HepG2 (cell line): ENCODE results near the gene FAM163A. TPM values are rescaled to one million over a fixed set of nuclear protein-coding genes. Genes with fewer than 3 reads are reported as not detected.

Experiments
- ATAC-seq: fragments of 200-7000 bp; cut with Tn5 transposase; 3 replicates; pipeline ENCODE4 v1.9.1; 2020; ENCODE audit warnings: mild to moderate bottlenecking, moderate library complexity
- BruUV-seq: library from RNA; stranded (reverse); fragments of 400-500 nt; replicated peaks from 2 replicates; lab custom pipeline; 2021; lab: Mats Ljungman, UMichigan
- CTCF ChIA-PET: fragments of 300-600 bp; formaldehyde crosslinking; extraction: SDS; loops from one replicate; lab custom pipeline; 2021; ENCODE audit warnings: low total read pairs, inconsistent platforms, low intra/inter-chr PET ratio; lab: Yijun Ruan, JAX
- POLR2A ChIA-PET: fragments of 350-600 bp; sonication (Branson Sonifier 250); formaldehyde crosslinking; loops from one replicate; lab custom pipeline; 2020; ENCODE audit warnings: antibody characterized with exemption, inconsistent platforms; lab: Yijun Ruan, JAX
- DNase-seq: peaks from one replicate; pipeline ENCODE4 v3.0.0-alpha.2; 2015; ENCODE audit warnings: low spot score
- FAIRE-seq: peaks from 3 replicates; lab custom pipeline; 2011; peaks lifted over from hg19 to GRCh38; lab: Jason Lieb, UNC
- H2AFZ ChIP-seq: one replicate; pipeline ENCODE4 v1.6.1; 2011; ENCODE audit warnings: low read length, inconsistent platforms
- H3K27ac ChIP-seq: fragments of 300-600 bp; 3 replicates; pipeline ENCODE4 v1.8.0; 2011; ENCODE audit warnings: mixed run types, mild to moderate bottlenecking, mixed read lengths, low read length, inconsistent platforms; ENCODE audit not compliant: insufficient read depth; ENCODE audit errors: extremely low read length
- H3K27me3 ChIP-seq, 2 experiments: fragments of 200-600 bp in 1 of 2; 2 replicates in 1 of 2; 3 replicates in 1 of 2; pipeline versions ENCODE4 v1.6.0 to v1.8.0; 2011; ENCODE audit warnings: low read length in 2 of 2, mild to moderate bottlenecking in 2 of 2, moderate library complexity in 2 of 2, inconsistent platforms in 1 of 2; ENCODE audit not compliant: insufficient read depth in 2 of 2, control insufficient read depth in 1 of 2
- H3K36me3 ChIP-seq, 2 experiments: fragments of 200-600 bp in 1 of 2; replicated peaks in 1 of 2; 2 replicates in 1 of 2; 3 replicates in 1 of 2; pipeline versions ENCODE4 v1.5.1 to v1.8.0; 2011; ENCODE audit warnings: low read length in 2 of 2, inconsistent platforms in 1 of 2; ENCODE audit not compliant: insufficient read depth in 2 of 2, control insufficient read depth in 1 of 2
- H3K4me1 ChIP-seq: 2 replicates; pipeline ENCODE4 v1.5.1; 2012; ENCODE audit warnings: low read length, inconsistent platforms; ENCODE audit not compliant: insufficient read depth
- H3K4me2 ChIP-seq: 2 replicates; pipeline ENCODE4 v1.6.0; 2011; ENCODE audit warnings: low read depth, low read length, inconsistent platforms
- H3K4me3 ChIP-seq, 3 experiments: fragments of 200-600 bp in 1 of 3; sonication (generic), shearing (Covaris generic) in 1 of 3; replicated peaks in 1 of 3; 2 replicates each; pipeline ENCODE4 v1.5.1; 2011 to 2016; ENCODE audit warnings: low read length in 3 of 3, inconsistent platforms in 2 of 3, low read depth in 2 of 3, mild to moderate bottlenecking in 2 of 3, control low read depth in 1 of 3, mixed read lengths in 1 of 3; ENCODE audit not compliant: insufficient read depth in 1 of 3
- H3K79me2 ChIP-seq: one replicate; pipeline ENCODE4 v1.6.1; 2011; ENCODE audit warnings: low read length, inconsistent platforms; ENCODE audit not compliant: insufficient read depth
- H3K9ac ChIP-seq: 2 replicates; pipeline ENCODE4 v1.6.0; 2011; ENCODE audit warnings: mild to moderate bottlenecking, low read depth, low read length, inconsistent platforms; ENCODE audit not compliant: insufficient read depth
- H3K9me3 ChIP-seq: 2 replicates; pipeline ENCODE4 v1.5.1; 2012; ENCODE audit warnings: mild to moderate bottlenecking, low read length
- H4K20me1 ChIP-seq: 2 replicates; pipeline ENCODE4 v1.6.0; 2011; ENCODE audit warnings: inconsistent platforms, mild to moderate bottlenecking, low read length, moderate library complexity; ENCODE audit not compliant: insufficient read depth
- CHD4 ChIP-seq: fragments of 200-600 bp; sonication (generic); IDR thresholded peaks from 2 replicates; pipeline ENCODE4 v1.7.0; 2017; ENCODE audit warnings: mild to moderate bottlenecking, low read length, borderline replicate concordance
- GLI4 ChIP-seq: sonication (generic); formaldehyde crosslinking; IDR thresholded peaks from 2 replicates; pipeline ENCODE4 v1.5.1; 2020; ENCODE audit warnings: missing genetic modification reagents, mild to moderate bottlenecking, moderate library complexity, borderline replicate concordance
- JDP2 ChIP-seq: sonication (generic); formaldehyde crosslinking; IDR thresholded peaks from 2 replicates; pipeline ENCODE4 v1.8.1; 2022; ENCODE audit warnings: missing genetic modification reagents, borderline replicate concordance
- MEIS2 ChIP-seq: sonication (generic); formaldehyde crosslinking; IDR thresholded peaks from 2 replicates; pipeline ENCODE4 v1.9.0; 2021; ENCODE audit warnings: mild to moderate bottlenecking, missing genetic modification reagents
- NBN ChIP-seq: fragments of 450-650 bp; conservative IDR thresholded peaks from 2 replicates; pipeline ENCODE4 v1.6.1; 2017
- NR3C1 ChIP-seq: sonication (generic); formaldehyde crosslinking; IDR thresholded peaks from 2 replicates; pipeline ENCODE4 v1.4.0; 2020; ENCODE audit warnings: missing genetic modification reagents
- SNAI1 ChIP-seq: sonication (generic); formaldehyde crosslinking; IDR thresholded peaks from 2 replicates; pipeline ENCODE4 v1.5.0; 2020; ENCODE audit warnings: mild to moderate bottlenecking, missing genetic modification reagents, borderline replicate concordance
- TBX3 ChIP-seq: fragments of 450-650 bp; IDR thresholded peaks from 2 replicates; pipeline ENCODE4 v1.6.1; 2017; ENCODE audit warnings: antibody characterized with exemption, mild to moderate bottlenecking, inconsistent platforms, borderline replicate concordance
- ZNF274 ChIP-seq: sonication (generic); formaldehyde crosslinking; IDR thresholded peaks from 2 replicates; pipeline ENCODE4 v1.5.1; 2020; ENCODE audit warnings: mild to moderate bottlenecking, missing genetic modification reagents
- ZNF350 ChIP-seq: sonication (generic); formaldehyde crosslinking; IDR thresholded peaks from 2 replicates; pipeline ENCODE4 v1.4.0; 2020; ENCODE audit warnings: mild to moderate bottlenecking, low read depth, missing genetic modification reagents, borderline replicate concordance
- ZNF619 ChIP-seq: sonication (generic); formaldehyde crosslinking; IDR thresholded peaks from 2 replicates; pipeline ENCODE4 v1.4.0; 2020; ENCODE audit warnings: mild to moderate bottlenecking, missing genetic modification reagents
- ZNF879 ChIP-seq: sonication (generic); formaldehyde crosslinking; IDR thresholded peaks from 2 replicates; pipeline ENCODE4 v1.8.1; 2023; ENCODE audit warnings: missing genetic modification reagents
- WGBS: methylation state at CpG from one replicate; pipeline ENCODE4 v1.1.6; 2017; ENCODE audit warnings: low lambda C conversion rate; 5-methylcytosine and 5-hydroxymethylcytosine counted together
- in situ Hi-C: cut with HindIII; loops from 2 replicates; pipeline ENCODE4 v1.10.0; 2017; ENCODE audit warnings: low pct_unique_long_range_greater_than_20kb; ENCODE audit not compliant: extremely low pct_ligation_motif_present
- intact Hi-C: fragments of 100-400 bp; cut with micrococcal nuclease; formaldehyde crosslinking; loops from one replicate; pipeline ENCODE4 v1.10.0; 2022; ENCODE audit not compliant: unreplicated experiment
- polyA plus RNA-seq, 8 experiments: library from polyadenylated mRNA; depleted of rRNA in 3 of 8; stranded (reverse) in 7 of 8; unstranded in 1 of 8; fragments of >200 nt; fragmentation: Illumina TruSeq in 4 of 8; extraction: Trizol in 4 of 8; gene quantifications; 2 replicates each; pipeline versions ENCODE4 v1.2.1 to v1.2.3, GENCODE V29; 2011 to 2016; ENCODE audit warnings: low read depth in 4 of 8, missing spikeins in 1 of 8, mixed read lengths in 1 of 8; ENCODE audit not compliant: insufficient read depth in 1 of 8
- total RNA-seq, 5 experiments: library from RNA; depleted of rRNA; stranded (reverse); fragments of >200 nt; fragmentation: Illumina TruSeq; extraction: Trizol; gene quantifications; 2 replicates each; pipeline ENCODE4 v1.2.3, GENCODE V29; 2016; ENCODE audit warnings: low read depth in 1 of 5
- TF ChIP-seq, protein P1 (sequence below): sonication (generic); formaldehyde crosslinking; IDR thresholded peaks from 2 replicates; pipeline ENCODE4 v1.4.0; 2020; ENCODE audit warnings: missing genetic modification reagents
- TF ChIP-seq, protein P2 (sequence below): sonication (generic); formaldehyde crosslinking; IDR thresholded peaks from 2 replicates; pipeline ENCODE4 v1.8.1; 2023; ENCODE audit warnings: mild to moderate bottlenecking, missing genetic modification reagents
- TF ChIP-seq, protein P3 (sequence below): IDR thresholded peaks from 2 replicates; pipeline ENCODE4 v1.6.1; 2016; ENCODE audit warnings: mild to moderate bottlenecking, missing biosample characterization, missing genetic modification reagents

Gene FAM163A
- total and polyA plus RNA-seq, 2 of the 13 experiments (the other 11 are each of a cell fraction or from before 2014, with no cell fraction given): not detected

DNA sequence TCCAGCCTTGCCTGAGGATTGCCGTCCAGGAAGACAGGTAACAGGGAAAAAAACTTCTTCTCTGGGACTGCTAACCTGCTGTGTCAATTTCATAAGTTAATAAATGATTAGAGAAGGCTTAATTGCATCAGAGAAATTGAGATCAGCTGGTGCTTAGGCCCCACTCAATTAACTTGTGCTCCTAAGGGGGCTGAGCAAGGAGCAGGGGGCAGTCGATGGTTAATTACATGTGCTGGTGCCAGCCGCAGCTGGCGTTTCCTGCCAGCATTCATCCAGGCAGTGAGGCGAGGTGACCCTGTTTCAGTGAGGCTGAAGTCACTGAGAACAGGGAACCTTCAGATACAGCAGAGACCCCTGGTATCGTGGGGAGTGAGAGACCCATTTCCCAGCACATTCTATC is 60.0 kb downstream of the FAM163A start:
- no TSS peak for BruUV-seq
- TF ChIP-seq JDP2 (CRISPR knock-in tag): no peak
- no peak for TF ChIP-seq NBN
- TF ChIP-seq SNAI1: no peak
- no peak for TF ChIP-seq ZNF879 (CRISPR knock-in tag)
- TF ChIP-seq MEIS2 (CRISPR knock-in tag): no peak
- no peak for TF ChIP-seq CHD4
- no peak for TF ChIP-seq ZNF619
- TF ChIP-seq, protein P1, sequence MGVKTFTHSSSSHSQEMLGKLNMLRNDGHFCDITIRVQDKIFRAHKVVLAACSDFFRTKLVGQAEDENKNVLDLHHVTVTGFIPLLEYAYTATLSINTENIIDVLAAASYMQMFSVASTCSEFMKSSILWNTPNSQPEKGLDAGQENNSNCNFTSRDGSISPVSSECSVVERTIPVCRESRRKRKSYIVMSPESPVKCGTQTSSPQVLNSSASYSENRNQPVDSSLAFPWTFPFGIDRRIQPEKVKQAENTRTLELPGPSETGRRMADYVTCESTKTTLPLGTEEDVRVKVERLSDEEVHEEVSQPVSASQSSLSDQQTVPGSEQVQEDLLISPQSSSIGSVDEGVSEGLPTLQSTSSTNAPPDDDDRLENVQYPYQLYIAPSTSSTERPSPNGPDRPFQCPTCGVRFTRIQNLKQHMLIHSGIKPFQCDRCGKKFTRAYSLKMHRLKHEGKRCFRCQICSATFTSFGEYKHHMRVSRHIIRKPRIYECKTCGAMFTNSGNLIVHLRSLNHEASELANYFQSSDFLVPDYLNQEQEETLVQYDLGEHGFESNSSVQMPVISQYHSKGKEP (CRISPR knock-in tag): no peak
- no peak for TF ChIP-seq GLI4 (CRISPR knock-in tag)
- TF ChIP-seq NR3C1: no peak
- TF ChIP-seq, protein P2, sequence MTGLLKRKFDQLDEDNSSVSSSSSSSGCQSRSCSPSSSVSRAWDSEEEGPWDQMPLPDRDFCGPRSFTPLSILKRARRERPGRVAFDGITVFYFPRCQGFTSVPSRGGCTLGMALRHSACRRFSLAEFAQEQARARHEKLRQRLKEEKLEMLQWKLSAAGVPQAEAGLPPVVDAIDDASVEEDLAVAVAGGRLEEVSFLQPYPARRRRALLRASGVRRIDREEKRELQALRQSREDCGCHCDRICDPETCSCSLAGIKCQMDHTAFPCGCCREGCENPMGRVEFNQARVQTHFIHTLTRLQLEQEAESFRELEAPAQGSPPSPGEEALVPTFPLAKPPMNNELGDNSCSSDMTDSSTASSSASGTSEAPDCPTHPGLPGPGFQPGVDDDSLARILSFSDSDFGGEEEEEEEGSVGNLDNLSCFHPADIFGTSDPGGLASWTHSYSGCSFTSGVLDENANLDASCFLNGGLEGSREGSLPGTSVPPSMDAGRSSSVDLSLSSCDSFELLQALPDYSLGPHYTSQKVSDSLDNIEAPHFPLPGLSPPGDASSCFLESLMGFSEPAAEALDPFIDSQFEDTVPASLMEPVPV (CRISPR knock-in tag): no peak
- TF ChIP-seq TBX3: no peak
- no peak for TF ChIP-seq ZNF350
- no peak for TF ChIP-seq ZNF274
- TF ChIP-seq, protein P3, sequence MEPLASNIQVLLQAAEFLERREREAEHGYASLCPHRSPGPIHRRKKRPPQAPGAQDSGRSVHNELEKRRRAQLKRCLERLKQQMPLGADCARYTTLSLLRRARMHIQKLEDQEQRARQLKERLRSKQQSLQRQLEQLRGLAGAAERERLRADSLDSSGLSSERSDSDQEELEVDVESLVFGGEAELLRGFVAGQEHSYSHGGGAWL (CRISPR knock-in tag): no peak
- Histone ChIP-seq H3K9me3 (no peaks in the 10 kb centered on the region), H3K9ac (no peak overlapping the region), H3K79me2 (no peaks in the 10 kb centered on the region), H3K4me3 (no peak overlapping the region), H4K20me1 (no peaks in the 10 kb centered on the region), H3K4me2 (no peak overlapping the region), H3K27me3 (peaks cover 2 to 6% of the 10 kb centered on the region in 2 experiments; a peak in 2 of 5 replicates), H2AFZ (no peak overlapping the region), H3K27ac (no peak overlapping the region), H3K4me1 (peaks cover 4% of the 10 kb centered on the region; the same call in 1 of the 2 replicates), H3K36me3 (no peaks in the 10 kb centered on the region)
- no peak for DNase-seq
- in situ Hi-C loops (no loop called here), intact Hi-C loops (no loop called here)
- no peak for ATAC-seq
- POLR2A ChIA-PET: no interaction called here
- 11% methylated on average over 2 of the region's 6 CpGs for WGBS
- CTCF ChIA-PET: no interaction called here
- FAIRE-seq: no peak
